Bronchial epithelial cell (primary cell): ENCODE data around the gene SPR. TPM values are rescaled to one million over a fixed set of nuclear protein-coding genes. Genes with fewer than 3 reads are reported as not detected.

ENCODE experiments used
- DNase-seq: peaks from one replicate; pipeline ENCODE4 v3.0.0-alpha.2; 2010; ENCODE audit warnings: low read depth
- FAIRE-seq: peaks from 2 replicates; lab custom pipeline; 2011; peaks lifted over from hg19 to GRCh38; lab: Jason Lieb, UNC
- H3K27me3 ChIP-seq: 2 replicates; pipeline ENCODE4 v1.5.1; 2011; ENCODE audit warnings: low read length; ENCODE audit not compliant: control insufficient read depth, insufficient read depth
- H3K36me3 ChIP-seq: 2 replicates; pipeline ENCODE4 v1.5.1; 2011; ENCODE audit warnings: low read length; ENCODE audit not compliant: control insufficient read depth, insufficient read depth
- H3K4me3 ChIP-seq: 2 replicates; pipeline ENCODE4 v1.5.1; 2011; ENCODE audit warnings: mild to moderate bottlenecking, low read depth, low read length, control low read depth
- CTCF ChIP-seq: IDR thresholded peaks from 2 replicates; pipeline ENCODE4 v1.5.1; 2011; ENCODE audit warnings: mild to moderate bottlenecking, moderate library complexity, low read length, control low read depth, inconsistent platforms; ENCODE audit not compliant: insufficient read depth, severe bottlenecking
- total RNA-seq: library from RNA; depleted of rRNA; stranded (reverse); fragments of >200 nt; gene quantifications from 2 replicates; pipeline ENCODE4 v1.2.1, GENCODE V29; 2014

Gene SPR
- total RNA-seq, 1 donor from 2014 or later, result 14.0 TPM

- FAIRE-seq, result no peak
- DNase-seq, result no peak
- H3K36me3 ChIP-seq, result no peaks in the 10 kb centered on the region
- no peak for TF ChIP-seq CTCF
- H3K4me3 ChIP-seq, result no peak overlapping the region
- H3K27me3 ChIP-seq, result peaks cover 74% of the 10 kb centered on the region
These were observed 36.7 kb downstream of the SPR start for GRCh38 chr2:72923833-72924352.

DNA sequence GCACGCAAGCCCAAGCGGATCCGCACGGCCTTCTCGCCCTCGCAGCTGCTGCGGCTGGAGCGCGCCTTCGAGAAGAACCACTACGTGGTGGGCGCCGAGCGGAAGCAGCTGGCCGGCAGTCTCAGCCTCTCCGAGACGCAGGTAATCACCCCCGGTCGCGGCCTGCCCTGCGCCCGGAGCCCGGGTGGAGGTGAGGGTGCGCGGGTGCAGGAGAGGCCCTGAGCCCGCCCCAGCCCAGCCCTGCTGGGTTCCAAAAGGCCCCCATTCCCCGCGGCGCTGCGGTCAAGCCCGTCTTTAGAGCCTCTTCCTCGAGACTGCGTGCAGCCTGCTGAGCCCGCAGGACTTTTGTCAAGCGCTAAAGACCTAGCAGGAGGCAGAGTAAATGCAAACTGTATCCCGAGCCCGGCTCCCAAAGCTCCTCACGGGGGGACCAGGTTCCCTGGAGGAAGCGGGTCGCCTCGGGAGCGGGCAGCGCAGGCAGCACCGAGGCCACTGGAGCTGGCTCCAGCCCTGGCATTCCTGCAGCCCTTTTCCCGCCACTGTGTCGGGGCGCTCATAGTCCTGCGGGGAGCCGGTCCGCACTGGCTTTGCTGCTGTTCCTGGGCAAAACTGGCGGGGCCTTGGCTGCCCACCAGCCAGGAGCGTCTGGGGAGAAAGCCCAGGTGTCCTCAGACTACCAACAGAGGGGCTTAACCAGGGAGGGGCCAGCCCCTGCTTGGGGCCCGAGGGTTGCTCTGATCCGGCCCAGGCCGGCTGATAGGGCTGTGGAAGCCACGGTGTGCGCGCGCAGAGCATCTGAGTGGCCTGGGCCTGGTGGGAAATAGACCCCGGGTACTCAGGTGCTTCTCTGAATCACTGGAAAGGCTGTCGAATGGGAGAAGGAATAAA lies 37.4 kb downstream of the SPR start:
- Histone ChIP-seq H3K27me3 (peaks cover 74% of the 10 kb centered on the region), H3K4me3 (no peak overlapping the region)
- no peak for FAIRE-seq

GRCh38 chr2:72925328-72925943 lies 38.2 kb downstream of the SPR start:
- Histone ChIP-seq H3K4me3 (no peak overlapping the region), H3K36me3 (no peaks in the 10 kb centered on the region), H3K27me3 (peaks cover 67% of the 10 kb centered on the region)
- FAIRE-seq (no peak), DNase-seq (no peak)
- no peak for TF ChIP-seq CTCF

More for the DNA sequence above, 37.4 kb downstream of the SPR start:
- no peak for TF ChIP-seq CTCF
- DNase-seq, result no peak
- no peaks in the 10 kb centered on the region for H3K36me3 ChIP-seq

DNA sequence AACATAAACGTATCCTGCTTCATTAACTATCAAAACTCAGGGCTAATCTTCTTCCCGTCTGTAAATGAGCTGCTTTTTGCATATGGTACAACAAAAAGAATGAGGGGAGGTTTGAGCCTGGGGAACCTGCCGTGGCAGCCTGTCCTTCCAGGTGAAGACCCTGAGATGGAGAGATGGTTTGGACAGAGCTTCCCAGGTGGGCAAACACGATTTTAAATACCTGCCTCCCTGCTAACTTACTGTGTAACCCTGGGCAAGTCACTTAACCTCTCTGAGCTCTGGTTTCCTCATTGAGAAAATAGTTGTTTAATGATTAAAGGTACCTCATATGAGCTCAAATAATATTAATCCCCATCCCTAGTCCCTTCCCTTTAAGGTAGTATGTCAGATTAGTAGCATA lies 39.2 kb downstream of the SPR start:
- Histone ChIP-seq H3K4me3 (no peak overlapping the region), H3K36me3 (no peaks in the 10 kb centered on the region), H3K27me3 (peaks cover 59% of the 10 kb centered on the region)
- no peak for TF ChIP-seq CTCF
- DNase-seq (no peak), FAIRE-seq (no peak)

- FAIRE-seq, result no peak
- Histone ChIP-seq H3K4me3 (no peak overlapping the region), H3K27me3 (peaks cover 53% of the 10 kb centered on the region), H3K36me3 (no peaks in the 10 kb centered on the region)
- no peak for TF ChIP-seq CTCF
- DNase-seq, result no peak
These were observed 39.7 kb downstream of the SPR start for GRCh38 chr2:72926811-72927465.
